Measurements from ENCODE around the gene HIVEP2.

GRCh38 chr6:142827991-142828390 lies 117.0 kb downstream of the HIVEP2 start:
- TF ChIP-seq CTCF (IDR thresholded peaks at IDR 0.05), result no peak
- TF ChIP-seq POLR2A (IDR thresholded peaks at IDR 0.05), result no peak
